ENCODE data around the gene DEFB123.
"Not testable (repeated sequence)": the region's sequence is repeated elsewhere in the genome, so short reads cannot be mapped to it uniquely, and the experiment has no call there.

- TF ChIP-seq, protein P1, sequence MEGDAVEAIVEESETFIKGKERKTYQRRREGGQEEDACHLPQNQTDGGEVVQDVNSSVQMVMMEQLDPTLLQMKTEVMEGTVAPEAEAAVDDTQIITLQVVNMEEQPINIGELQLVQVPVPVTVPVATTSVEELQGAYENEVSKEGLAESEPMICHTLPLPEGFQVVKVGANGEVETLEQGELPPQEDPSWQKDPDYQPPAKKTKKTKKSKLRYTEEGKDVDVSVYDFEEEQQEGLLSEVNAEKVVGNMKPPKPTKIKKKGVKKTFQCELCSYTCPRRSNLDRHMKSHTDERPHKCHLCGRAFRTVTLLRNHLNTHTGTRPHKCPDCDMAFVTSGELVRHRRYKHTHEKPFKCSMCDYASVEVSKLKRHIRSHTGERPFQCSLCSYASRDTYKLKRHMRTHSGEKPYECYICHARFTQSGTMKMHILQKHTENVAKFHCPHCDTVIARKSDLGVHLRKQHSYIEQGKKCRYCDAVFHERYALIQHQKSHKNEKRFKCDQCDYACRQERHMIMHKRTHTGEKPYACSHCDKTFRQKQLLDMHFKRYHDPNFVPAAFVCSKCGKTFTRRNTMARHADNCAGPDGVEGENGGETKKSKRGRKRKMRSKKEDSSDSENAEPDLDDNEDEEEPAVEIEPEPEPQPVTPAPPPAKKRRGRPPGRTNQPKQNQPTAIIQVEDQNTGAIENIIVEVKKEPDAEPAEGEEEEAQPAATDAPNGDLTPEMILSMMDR (conservative IDR thresholded peaks at IDR 0.05; ENCODE audit: low read length) = not testable (repeated sequence)
- TF ChIP-seq EZH2phosphoT487 (IDR thresholded peaks at IDR 0.05; ENCODE audit: borderline replicate concordance, low read depth, low read length) = not testable (repeated sequence)
Measured at GRCh38 chr20:31426891-31427551, 13.4 kb upstream of the DEFB123 start.

Data from OCI-LY7 (cell line).